ENCODE measurements around the gene TRPM6.

DNA sequence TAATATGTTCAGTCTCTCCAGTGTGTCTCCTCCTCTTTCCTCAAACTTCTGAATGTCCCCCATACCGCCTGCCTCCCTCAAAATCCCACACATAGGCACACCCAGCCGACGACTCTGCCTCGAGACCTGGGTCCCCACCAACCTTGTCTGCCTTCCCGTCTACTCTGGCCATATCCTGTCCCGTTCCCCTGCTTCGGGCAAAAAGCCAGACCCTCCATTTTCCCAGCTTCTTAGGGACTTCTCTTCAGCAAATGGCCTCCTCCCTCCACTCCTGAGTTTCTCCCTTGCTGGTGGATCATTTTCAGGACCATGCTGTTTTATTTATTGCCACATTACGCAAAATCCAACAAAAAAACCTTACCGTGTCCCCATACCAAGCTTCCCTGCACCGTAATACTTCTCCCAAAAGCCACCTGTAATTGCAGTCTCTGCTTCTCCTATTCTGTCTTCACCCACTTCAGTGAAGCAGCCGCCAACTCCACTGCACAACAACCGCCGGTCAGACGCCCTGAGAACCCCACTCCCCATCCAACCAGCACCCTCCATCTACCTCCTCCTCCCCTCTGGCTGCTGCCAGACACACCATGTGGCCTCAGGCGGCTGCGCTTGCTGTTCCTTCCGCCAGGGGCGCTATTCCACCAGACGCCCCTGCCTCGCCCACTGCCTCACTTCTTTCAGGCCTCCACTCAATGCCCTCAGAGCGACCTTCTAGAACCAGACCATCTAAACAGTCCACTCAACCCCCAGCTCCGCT is 117.0 kb downstream of the TRPM6 start:
- TF ChIP-seq POLR2AphosphoS5 (IDR thresholded peaks at IDR 0.05; ENCODE audit: insufficient read depth, low read depth, low read length) (no peak), MYC (IDR thresholded peaks at IDR 0.05; ENCODE audit: low read depth, low read length) (no peak)

Data from endothelial cell of umbilical vein (primary cell).